Activated CD4-positive, CD25-positive, alpha-beta regulatory T cell (primary cell): ENCODE data around the gene RALGPS2.

ENCODE experiments used
- DNase-seq, 4 experiments: peaks; one replicate each; lab custom pipeline; 2025; lab: John Stamatoyannopoulos, UW

Gene RALGPS2

DNA sequence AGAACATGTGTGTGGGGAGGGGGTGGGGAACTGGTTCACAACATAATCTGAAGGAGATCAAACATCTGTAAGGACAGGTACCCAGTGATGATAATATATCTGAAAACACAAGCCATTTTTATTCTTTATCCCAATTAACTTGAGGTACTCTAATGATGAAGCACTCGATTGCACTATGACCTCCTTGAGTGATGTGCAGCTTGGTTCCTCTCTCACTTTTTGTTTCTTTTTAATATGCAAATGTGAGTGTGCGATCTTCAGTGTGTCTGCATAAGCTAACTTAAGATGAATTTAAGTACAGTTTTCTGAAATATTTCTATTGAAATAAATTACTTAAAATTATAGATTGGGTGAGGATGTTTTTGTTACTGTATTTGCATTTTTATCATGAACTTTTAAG, 196.5 kb downstream of the RALGPS2 start:
- DNase-seq, result no peak

DNA sequence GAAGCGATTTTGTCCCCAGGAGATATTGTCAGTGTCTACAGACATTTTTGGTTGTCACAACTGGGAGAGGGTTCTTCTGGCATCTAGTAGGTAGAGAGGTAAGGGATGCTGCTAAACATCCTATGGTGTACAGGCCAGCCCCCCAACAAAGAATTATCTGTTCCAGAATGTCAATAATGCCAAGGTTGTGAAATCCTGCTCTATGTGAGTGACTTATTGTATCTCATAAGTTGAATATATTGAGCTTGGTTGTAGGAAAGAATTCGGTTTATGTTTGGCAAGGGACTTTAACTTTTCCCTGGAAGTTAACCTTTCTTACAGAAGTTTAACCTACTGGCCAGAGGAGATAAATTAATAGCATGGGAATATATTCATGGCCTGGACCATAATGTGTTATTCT, 198.5 kb downstream of the RALGPS2 start:
- no peak for DNase-seq

DNA sequence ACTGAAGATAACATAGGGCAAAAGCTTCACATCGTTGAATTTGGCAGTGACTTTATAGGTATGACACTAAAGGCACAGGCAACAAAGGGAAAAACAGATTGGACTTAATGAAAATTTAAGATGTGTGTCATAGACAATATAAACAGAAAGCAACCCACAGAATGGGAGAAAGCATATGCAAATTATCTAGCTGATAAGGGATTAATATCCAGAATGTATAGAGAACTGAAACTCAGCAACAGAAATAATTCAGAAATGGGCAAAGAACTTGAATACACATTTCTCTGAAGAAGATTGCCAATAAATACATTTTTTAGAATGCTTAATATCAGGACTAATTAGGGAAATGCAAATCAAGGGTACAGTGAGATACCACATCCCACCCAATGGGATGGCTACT, 201.0 kb downstream of the RALGPS2 start:
- DNase-seq, result no peak

DNA sequence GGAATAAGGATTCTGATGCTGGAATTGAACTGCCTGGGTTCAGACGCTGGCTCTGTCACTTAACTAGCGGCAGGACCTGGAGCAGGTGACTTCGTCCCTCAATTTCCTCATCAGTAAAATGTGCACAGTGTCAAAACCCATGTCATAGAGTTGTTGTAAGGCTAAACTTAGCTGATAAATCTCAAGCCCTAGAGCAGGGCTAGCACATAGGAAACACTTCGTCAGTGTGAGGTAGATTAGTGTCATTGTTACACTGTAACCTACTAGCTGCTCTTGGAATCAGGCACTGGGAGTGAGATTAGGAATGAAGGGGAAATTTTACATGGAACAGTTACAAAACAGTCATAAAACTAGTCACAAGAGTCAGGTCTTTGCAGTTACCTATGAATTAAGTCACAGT, 202.0 kb downstream of the RALGPS2 start:
- no peak for DNase-seq

DNA sequence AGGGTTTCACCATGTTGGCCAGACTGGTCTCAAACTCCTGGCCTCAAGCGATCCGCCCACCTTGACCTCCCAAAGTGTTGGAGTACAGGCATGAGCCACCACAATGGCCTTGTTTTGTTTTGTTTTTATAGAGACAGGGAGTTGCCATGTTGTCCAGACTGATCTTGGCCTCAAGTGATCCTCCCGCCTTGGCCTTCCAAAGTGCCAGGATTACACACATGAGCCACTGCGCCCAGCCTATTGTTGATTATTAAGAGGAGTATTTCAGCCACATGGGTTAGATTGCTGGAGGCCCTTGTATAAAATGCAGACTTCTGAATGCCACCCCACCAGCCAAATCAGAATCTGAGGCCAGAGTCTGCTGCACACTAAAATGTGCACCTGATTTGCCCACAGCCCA, 203.0 kb downstream of the RALGPS2 start:
- no peak for DNase-seq

DNA sequence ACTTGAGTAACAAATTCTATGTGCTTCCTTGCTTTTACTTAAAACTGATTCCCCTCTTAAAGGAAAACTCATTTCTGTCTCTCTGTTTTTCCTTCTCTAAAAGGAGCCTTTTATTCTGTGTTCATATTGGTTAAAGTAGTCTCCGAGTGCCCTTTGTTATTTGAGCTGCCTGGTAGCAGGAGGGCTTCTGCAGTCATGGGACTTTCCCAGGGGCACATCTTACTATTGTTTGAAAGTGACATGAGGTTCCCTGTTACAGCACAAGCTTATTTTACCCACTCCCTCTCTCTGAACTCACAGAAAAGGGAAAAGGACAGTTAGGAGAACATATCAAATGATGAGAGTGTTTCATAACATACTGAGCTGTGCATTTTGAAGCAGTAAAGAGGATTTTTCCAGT, 203.9 kb downstream of the RALGPS2 start:
- no peak for DNase-seq

DNA sequence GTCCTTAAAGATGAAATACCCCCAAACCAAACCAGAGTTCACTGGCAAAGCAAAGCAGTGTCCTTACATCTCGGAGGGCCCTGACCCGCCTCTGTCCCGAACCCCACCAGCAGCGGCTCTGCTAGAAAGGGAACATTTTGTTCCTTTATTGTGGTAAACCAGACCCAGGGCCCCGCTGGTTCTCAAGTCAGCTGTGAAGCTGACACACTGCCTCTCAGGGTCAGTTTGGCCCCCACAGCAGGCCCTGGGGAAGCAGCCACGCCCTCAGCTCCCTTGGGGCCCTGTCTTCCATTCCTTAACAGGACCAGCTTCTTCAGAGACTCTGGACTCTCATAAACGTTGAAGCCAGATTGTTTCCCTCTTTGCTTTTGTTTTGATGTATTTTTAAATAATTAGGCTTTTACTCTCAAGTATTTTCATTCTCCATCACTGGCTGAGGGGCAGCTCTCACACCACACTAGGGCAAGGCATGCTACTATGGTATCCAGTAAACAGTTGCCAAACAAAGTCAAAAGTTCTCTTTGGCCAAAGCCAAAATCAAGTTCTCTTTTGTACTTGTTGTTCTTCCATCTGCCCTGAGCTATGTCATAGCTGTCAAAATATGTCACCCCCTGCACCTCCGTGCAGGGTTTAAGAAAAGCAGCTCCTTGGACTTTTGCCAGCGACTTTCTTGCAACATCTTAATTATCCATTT, 207.0 kb downstream of the RALGPS2 start:
- no peak for DNase-seq

DNA sequence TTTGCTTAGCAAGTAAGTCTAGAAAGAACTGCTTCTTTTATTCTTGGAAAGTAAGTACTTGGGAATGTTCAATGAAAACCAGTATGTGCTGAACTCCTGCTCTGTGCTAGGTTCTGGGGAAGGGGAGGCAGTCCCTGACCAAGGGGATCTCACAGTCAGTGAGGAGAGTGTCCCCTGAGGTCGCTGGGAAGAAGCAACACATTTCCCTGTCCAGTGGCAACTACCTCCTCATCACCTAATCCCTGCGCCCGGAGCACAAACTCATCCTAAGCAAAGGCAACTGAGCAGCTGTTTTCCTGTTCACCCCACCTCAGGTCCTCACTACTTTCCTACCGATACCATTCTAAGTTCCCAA, 207.5 kb downstream of the RALGPS2 start:
- no peak for DNase-seq

DNA sequence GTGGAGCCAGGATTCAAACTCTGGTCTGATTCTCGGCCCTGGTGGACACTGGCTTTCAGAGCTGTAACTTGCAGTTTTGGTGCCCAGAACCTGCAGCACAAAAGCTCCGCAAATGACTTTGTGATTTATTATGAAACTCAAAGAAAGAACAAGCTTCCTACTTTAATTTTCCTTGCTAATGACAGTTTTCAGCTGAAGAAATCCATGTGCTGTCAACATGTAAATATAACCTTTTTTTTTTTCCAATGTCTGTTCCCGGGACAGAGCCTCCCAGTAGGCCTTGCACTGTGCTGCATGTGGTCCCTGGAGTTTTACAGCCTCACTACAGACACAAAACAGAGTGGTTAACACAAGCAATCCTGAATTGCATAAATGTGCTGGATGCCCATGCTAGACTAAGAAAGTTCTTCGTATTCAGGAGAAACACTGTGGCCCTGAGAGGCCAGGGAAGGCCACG, 208.1 kb downstream of the RALGPS2 start:
- DNase-seq, result no peak

DNA sequence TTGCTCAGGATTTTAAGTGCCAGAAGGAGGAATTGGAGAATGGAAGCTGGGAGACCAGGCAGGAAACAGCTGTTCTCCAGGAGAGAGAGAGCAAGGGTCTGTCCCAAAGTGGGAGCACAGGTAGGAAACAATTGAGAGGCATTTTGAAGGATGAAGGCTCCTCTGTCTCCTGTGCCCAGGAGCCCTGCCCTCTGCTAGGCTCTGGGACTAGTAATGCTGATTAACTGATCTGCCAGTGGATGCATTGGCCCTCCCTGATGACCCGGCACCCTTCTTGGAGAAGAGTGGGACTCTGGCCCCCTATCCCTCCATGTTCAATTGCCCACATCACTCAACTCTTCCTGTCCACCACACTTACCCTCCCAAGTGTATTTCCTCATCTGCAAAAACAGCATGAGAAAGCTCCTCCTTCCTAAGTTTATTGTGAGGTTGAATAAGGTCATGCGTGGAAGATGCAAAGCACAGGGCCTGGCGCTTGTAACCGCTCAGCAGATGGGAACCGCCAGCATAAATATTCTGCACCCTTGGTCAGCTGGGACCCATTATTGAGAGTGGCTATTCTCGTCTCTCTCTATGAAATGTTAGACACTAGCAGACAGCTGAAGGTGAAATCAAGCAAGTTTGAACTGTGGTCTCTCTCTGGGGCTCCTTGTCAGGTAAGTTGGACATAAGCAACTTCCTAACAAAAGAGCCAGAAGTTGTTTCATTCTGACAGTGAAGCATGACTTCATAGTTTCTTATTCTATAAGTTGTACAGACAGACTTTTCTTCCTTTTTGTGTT, 208.9 kb downstream of the RALGPS2 start:
- no peak for DNase-seq

DNA sequence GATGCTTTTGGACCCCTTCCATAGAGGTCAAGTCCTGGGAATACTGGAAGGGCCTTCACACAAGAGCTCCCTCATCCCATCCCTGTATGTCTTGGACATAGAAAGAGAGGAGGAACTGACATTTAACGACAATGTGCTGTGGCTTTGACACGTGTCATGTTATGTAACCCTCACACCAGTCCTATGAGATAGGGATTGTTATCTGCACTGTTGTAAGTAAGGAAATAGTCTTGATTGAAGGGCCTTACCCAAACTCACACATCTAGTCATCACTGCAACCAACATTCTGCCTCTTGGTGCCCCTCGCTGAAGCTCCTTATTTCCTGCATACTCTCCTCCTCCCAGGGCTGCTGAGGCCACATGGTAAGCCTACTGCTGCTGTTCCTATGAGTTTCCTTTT, 209.5 kb downstream of the RALGPS2 start:
- DNase-seq, result no peak

DNA sequence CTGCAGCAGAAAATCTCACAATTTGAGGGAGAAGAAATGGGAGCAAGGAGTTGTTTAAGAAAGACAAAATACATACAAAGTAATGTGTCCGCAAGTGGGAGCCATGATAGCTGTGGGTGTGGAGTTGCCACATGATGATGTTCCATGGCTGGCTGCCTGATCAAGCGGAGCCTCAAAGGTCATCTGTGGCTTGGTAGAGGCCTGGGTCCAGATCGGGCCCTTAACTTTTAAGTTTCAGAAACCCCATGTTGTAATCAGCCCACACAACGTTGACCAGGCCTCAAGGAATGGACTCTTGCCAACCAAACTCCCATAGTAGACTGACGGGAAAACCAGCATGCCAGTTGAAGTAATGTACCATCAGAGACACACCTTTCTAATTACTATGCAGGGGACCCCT, 210.6 kb downstream of the RALGPS2 start:
- DNase-seq, result no peak

DNA sequence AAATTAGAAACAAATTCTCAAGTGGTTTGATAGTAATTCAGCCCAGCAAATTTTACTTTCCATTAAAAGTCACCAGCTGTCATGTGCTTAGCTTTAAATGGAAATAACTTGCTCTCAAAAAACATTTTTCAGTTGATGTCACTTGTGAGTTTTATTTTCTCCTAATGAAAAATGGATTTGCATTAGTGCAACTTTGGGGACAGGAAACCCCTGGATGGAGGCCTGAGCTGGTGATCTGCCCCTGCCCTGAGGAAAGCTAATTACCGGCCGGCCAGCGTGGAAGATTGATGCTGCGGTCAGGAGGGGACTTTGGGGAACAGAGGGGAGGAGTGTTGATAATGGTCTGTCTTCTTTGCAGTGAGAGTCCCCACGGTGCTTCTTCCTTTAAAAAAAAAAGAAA, 212.7 kb downstream of the RALGPS2 start:
- no peak for DNase-seq

DNA sequence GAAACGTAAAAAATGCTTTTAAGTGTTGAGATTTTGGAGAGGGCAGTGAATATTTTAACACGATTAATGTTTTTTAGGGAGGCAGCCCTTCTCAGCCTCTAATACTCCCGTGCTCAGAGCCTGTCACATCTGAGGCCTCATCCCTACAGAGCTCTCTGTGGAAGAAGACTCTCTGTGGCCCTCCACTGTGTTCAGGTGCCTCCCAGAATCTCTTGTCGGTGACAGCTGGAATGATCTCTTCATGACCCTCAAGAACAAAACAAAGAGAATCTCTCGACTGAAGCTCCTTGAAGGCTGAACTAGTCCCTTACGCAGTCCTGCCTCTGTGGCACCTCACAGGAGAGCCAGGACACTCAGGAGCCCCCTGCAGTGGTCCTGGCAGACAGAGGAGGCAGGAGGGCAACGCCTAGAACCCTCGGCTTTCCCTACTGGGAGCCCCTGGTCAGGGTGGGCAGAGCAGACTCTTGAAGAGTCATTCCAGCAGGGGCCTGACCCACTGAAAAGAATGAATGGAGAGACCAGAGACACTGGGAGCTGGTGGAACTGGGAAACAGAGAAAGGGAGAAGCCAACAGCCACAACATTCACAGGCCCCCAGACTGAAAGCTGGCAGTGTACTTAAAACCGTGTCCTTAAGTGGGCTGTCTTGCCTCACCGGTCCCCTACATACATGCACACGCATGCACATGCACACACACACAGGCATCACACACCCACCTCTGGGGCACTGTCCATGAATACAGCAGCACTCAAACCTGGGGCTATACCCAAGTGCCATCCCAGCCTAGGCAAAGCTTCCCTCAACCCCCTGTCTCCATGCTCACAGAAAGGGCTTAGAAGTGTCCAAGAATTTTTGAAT, 213.3 kb downstream of the RALGPS2 start:
- no peak for DNase-seq

DNA sequence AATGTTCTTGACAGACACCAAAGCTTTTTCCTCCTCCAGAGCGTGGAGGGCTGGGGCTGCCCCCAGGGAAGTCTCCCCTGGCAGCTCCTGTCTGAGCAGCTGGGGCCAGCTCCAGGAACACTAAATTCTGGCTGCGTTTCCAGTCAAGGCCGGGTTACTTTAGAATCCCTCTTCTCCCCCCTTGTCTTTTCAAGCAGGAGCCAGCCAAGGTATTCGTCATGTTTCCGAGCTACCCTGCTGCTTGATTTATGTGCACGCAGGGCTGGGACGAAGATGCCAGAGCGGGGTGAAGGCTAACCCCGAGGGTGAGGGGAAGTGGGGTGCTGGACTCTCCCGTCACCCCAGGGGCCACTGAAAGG, 213.9 kb downstream of the RALGPS2 start:
- DNase-seq, result no peak

DNA sequence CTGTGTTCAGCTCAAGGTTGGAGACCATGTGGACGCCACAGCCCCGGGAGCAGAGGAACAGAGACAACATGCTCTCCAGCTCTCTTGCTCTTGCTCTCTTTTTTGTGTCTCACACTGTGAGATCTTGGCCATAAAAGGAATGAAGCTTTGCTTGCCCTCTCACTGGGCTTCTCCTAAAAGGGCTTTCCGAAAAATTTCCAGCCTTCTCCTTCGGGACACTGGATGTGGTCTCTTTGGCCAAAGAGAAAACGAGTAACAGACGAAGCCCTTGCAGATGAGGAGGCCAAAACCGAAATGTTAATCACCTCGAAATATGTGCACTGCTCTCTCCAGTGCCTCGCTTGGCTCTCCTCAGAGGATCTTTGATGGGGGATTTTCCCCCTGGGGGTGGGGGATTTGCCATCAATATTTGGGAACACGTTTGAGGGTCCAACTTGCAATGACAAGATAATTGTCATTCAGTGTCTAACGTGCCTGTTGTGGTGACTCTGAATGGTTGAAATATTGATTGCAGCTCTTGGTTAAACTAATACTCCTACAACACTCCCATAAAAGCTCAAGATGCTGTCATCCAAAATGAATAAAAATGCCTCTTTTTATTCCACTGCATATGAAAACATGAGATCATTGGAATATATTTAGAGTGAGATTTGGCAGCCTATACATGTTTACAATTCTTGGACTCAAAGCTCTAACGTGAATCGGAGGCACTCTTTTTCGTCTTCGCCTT, 214.5 kb downstream of the RALGPS2 start:
- no peak for DNase-seq

DNA sequence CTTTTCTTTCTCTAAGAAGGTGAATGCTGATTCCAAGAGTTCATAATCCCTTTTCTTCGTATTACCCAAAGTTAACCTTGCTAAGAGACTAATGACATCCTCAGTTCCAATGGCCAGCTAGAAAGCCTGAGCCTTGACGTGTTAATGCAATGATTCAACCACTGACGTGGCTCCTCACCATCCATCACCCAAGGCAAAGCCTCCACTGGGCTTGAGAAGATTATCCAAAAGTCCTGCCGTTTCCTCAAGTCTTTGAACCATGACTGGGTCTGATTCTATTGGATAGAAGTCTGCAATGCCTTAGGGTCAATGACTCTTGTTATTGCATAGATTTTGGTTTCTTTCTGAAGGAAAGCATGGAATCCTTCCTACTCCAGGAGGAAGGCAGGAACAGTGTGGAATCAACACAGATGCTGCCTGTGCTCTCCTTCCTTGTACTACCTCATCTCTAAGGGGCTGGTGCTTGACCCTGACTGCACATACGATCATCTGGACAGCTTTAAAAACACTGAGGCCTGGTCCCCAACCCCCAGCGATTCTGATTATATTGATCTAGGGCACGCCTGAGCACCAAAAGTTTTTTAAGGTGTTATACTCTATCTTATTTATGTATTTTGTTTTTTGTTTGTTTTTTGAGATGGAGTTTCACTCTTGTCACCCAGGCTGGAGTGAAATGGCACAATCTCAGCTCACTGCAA, 215.2 kb downstream of the RALGPS2 start:
- DNase-seq, result no peak

DNA sequence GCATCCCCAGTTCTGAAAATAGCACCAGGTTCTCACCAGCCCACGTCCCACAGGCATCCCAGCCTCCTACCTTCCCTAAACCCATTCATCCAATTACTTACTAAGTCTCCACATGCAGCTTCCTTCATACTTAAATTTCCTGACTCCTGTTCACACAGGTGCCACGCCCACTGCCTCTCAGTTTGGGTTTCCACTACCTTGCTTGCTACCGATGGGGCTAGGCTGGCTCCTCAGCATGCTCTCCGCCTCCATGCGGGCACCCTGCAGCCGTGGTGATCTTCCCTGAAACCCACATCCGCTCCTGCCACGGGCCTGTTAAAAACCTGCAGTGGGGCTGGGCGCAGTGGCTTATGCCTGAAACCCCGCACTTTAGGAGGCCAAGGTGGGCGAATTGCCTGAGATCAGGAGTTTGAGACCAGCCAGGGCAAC, 216.2 kb downstream of the RALGPS2 start:
- DNase-seq, result no peak

DNA sequence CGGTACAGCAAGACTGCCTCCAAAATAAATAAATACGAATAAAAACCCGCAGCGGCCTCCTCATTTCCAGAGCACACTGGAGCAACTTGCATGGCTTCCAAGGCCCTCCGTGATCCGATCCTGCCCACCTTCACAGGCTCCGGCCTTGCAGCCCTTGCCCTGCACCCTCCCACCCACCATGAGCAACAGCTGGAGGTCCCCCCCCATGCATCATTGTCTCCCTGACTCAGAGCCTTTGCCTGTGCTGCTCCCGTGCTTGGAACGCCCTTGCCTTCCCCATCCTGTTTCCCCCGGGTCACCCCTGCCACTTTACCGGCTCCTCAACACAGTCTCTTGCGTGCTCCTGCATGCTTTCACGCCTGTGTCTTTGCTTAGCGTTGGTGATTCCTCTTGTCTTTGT, 216.8 kb downstream of the RALGPS2 start:
- no peak for DNase-seq

DNA sequence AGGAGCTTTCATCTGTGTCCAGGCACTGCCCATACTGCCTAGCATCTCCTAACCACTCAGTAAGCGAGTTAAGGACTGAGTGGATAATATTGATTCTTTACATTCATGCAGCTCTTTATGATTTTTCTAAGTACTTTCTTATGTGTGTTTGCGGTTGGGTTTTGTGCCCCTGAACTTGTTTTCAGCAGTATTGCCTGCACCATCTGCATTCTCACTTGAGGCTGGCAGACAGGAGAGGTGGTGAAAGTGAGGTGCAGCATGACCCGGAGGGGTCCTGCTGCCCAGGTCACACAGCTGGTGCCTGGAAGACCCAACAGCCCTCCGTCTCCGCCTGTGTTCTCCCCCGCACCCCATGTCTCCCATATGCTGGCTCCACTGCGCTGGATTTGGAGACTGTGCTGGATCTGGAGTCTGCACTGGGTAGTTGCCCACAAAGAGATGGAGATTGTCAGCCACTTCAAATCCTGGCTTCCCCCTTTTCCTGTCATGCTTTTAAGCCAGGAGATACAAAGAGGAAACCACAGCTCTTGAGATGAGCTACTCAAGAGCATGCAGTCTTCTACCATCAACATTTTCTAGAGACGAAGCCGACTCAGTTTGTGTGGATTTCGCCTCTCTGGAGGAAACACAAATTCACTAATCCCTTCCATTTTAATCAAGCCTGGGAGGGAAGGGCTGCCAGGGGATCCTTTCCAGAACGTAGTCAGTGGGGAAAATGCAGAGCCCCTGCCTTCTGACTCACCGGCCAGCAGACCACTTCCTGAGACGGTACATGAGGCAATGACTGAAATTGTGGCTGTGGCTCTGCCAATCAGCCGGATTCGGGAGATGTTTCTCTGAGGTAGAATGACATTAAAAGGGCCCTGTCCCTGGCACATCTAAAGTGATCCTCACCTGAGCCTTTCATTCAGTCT, 217.5 kb downstream of the RALGPS2 start:
- DNase-seq, result no peak
